ENCODE measurements around the gene HOOK2. TPM values are rescaled to one million over a fixed set of nuclear protein-coding genes. Genes with fewer than 3 reads are reported as not detected.
A peak's percentile ranks its signal among the peaks of the same experiment; 100 is the strongest.

HOOK2 gene
- total RNA-seq, 1 experiment from 2014 or later, result 74.2 TPM

DNA sequence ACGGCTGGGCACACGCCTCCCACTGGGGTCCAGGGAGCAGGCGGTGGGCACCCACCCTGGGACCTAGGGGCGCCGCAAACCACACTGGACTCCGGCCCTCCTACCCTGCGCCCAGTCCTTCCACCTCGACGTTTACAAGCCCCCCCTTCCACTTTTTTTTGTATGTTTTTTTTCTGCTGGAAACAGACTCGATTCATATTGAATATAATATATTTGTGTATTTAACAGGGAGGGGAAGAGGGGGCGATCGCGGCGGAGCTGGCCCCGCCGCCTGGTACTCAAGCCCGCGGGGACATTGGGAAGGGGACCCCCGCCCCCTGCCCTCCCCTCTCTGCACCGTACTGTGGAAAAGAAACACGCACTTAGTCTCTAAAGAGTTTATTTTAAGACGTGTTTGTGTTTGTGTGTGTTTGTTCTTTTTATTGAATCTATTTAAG, 17.5 kb upstream of the HOOK2 start:
- Histone ChIP-seq H3K9me3 (no peaks in the 10 kb centered on the region), H3K4me3 (ENCODE audit: low read depth, low read length) (peak overlapping the region; percentile 93), H3K27me3 (replicated peaks; ENCODE audit: control insufficient read depth, insufficient read depth, low read length) (no peaks in the 10 kb centered on the region), H3K4me1 (peaks cover 30% of the 10 kb centered on the region), H3K36me3 (ENCODE audit: control insufficient read depth, insufficient read depth, low read length) (no peaks in the 10 kb centered on the region; the same call in 1 of the 2 replicates)
- Mint-ChIP-seq H3K27ac (ENCODE audit: unreplicated experiment) (peak overlapping the region; percentile 83), H3K9me3 (ENCODE audit: unreplicated experiment) (no peaks in the 10 kb centered on the region), H3K4me1 (ENCODE audit: low read depth, unreplicated experiment) (peaks cover 26% of the 10 kb centered on the region), H3K4me3 (ENCODE audit: unreplicated experiment) (peak overlapping the region; percentile 92), H3K36me3 (ENCODE audit: insufficient read depth, unreplicated experiment) (peaks cover 54% of the 10 kb centered on the region), H3K27me3 (ENCODE audit: insufficient read depth, unreplicated experiment) (no peaks in the 10 kb centered on the region)
- POLR2A ChIA-PET, result interaction anchor here (0.6 to 3.0 kb wide), 10 partner anchors 9 to 1374 kb away, joined by 3 to 36 read pairs (median 8); partner anchors contain the start of genes GET3, PRDX2, RGL3 and RNASEH2A
- intact Hi-C loops (cut with micrococcal nuclease; ENCODE audit: unreplicated experiment), result loop anchor here (1.0 to 5.0 kb wide), 2 partner anchors 16 to 359 kb away; partner anchors contain the start of genes IER2 and STX10
- TF ChIP-seq, protein P1, sequence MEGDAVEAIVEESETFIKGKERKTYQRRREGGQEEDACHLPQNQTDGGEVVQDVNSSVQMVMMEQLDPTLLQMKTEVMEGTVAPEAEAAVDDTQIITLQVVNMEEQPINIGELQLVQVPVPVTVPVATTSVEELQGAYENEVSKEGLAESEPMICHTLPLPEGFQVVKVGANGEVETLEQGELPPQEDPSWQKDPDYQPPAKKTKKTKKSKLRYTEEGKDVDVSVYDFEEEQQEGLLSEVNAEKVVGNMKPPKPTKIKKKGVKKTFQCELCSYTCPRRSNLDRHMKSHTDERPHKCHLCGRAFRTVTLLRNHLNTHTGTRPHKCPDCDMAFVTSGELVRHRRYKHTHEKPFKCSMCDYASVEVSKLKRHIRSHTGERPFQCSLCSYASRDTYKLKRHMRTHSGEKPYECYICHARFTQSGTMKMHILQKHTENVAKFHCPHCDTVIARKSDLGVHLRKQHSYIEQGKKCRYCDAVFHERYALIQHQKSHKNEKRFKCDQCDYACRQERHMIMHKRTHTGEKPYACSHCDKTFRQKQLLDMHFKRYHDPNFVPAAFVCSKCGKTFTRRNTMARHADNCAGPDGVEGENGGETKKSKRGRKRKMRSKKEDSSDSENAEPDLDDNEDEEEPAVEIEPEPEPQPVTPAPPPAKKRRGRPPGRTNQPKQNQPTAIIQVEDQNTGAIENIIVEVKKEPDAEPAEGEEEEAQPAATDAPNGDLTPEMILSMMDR (IDR thresholded peaks at IDR 0.05; ENCODE audit: insufficient read depth in 1 of 2, low read depth in 1 of 2, low read length in 1 of 2, severe bottlenecking in 1 of 2, unreplicated experiment in 1 of 2), result no peak
- no peak for DNase-seq
- BruUV-seq (replicated peaks), result TSS peak; percentile 45
- CTCF ChIA-PET, result interaction anchor here (0.5 to 3.7 kb wide), 8 partner anchors 10 to 184 kb away, joined by 3 to 38 read pairs (median 5); partner anchors contain the start of gene TRIR

DNA sequence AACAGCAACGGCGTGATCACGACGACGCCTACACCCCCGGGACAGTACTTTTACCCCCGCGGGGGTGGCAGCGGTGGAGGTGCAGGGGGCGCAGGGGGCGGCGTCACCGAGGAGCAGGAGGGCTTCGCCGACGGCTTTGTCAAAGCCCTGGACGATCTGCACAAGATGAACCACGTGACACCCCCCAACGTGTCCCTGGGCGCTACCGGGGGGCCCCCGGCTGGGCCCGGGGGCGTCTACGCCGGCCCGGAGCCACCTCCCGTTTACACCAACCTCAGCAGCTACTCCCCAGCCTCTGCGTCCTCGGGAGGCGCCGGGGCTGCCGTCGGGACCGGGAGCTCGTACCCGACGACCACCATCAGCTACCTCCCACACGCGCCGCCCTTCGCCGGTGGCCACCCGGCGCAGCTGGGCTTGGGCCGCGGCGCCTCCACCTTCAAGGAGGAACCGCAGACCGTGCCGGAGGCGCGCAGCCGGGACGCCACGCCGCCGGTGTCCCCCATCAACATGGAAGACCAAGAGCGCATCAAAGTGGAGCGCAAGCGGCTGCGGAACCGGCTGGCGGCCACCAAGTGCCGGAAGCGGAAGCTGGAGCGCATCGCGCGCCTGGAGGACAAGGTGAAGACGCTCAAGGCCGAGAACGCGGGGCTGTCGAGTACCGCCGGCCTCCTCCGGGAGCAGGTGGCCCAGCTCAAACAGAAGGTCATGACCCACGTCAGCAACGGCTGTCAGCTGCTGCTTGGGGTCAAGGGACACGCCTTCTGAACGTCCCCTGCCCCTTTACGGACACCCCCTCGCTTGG, 16.9 kb upstream of the HOOK2 start:
- Mint-ChIP-seq H3K27ac (ENCODE audit: unreplicated experiment) (peak overlapping the region; percentile 83), H3K4me3 (ENCODE audit: unreplicated experiment) (peak overlapping the region; percentile 92), H3K27me3 (ENCODE audit: insufficient read depth, unreplicated experiment) (no peaks in the 10 kb centered on the region), H3K4me1 (ENCODE audit: low read depth, unreplicated experiment) (peaks cover 26% of the 10 kb centered on the region), H3K9me3 (ENCODE audit: unreplicated experiment) (no peaks in the 10 kb centered on the region), H3K36me3 (ENCODE audit: insufficient read depth, unreplicated experiment) (peaks cover 48% of the 10 kb centered on the region)
- TF ChIP-seq, protein P1 (IDR thresholded peaks at IDR 0.05; ENCODE audit: insufficient read depth in 1 of 2, low read depth in 1 of 2, low read length in 1 of 2, severe bottlenecking in 1 of 2, unreplicated experiment in 1 of 2), result no peak
- H3K27me3 ChIP-seq (replicated peaks; ENCODE audit: control insufficient read depth, insufficient read depth, low read length), result no peaks in the 10 kb centered on the region
- intact Hi-C loops (cut with micrococcal nuclease; ENCODE audit: unreplicated experiment), result loop anchor here (1.0 to 5.0 kb wide), 2 partner anchors 15 to 360 kb away; partner anchors contain the start of genes IER2 and STX10
- no peaks in the 10 kb centered on the region for H3K9me3 ChIP-seq
- DNase-seq, result peak; percentile 70 to 76
- TSS peak; percentile 67 for BruUV-seq (replicated peaks)
- CTCF ChIA-PET, result interaction anchor here (0.6 to 3.7 kb wide), 8 partner anchors 9 to 58 kb away, joined by 3 to 38 read pairs (median 4); partner anchors contain the start of genes RNASEH2A and TRIR
- H3K4me3 ChIP-seq (ENCODE audit: low read depth, low read length), result peak overlapping the region; percentile 93
- H3K4me1 ChIP-seq, result peaks cover 33% of the 10 kb centered on the region
- no peaks in the 10 kb centered on the region; the same call in 1 of the 2 replicates for H3K36me3 ChIP-seq (ENCODE audit: control insufficient read depth, insufficient read depth, low read length)
- POLR2A ChIA-PET, result interaction anchor here (0.7 to 3.0 kb wide), 13 partner anchors 10 to 127 kb away, joined by 3 to 36 read pairs (median 5); partner anchors contain the start of genes PRDX2, RNASEH2A, SYCE2 and THSD8

Measured in Caco-2 (cell line).